Measurements from ENCODE around the gene PAXX.

The PAXX gene

GRCh38 chr9:136951541-136952320 lies 40.5 kb upstream of the PAXX start, which contains the start of gene LCN12:
Gene LCN12 (plus strand): TSS chr9:136952273. CDS start chr9:136952328, 55 bp downstream.
- DNase-seq (ENCODE audit: insufficient read length, low spot score): no peak
- TF ChIP-seq CTCF (IDR thresholded peaks at IDR 0.05; ENCODE audit: insufficient read depth, missing control alignments): no peak
- no peak for FAIRE-seq

GRCh38 chr9:136952321-136952850 lies 39.8 kb upstream of the PAXX start:
- TF ChIP-seq CTCF (IDR thresholded peaks at IDR 0.05; ENCODE audit: insufficient read depth, missing control alignments): no peak
- FAIRE-seq (no peak), DNase-seq (ENCODE audit: insufficient read length, low spot score) (no peak)

- FAIRE-seq (no peak), DNase-seq (ENCODE audit: insufficient read length, low spot score) (no peak)
- TF ChIP-seq CTCF (IDR thresholded peaks at IDR 0.05; ENCODE audit: insufficient read depth, missing control alignments): no peak
These were observed 39.1 kb upstream of the PAXX start for GRCh38 chr9:136952876-136953770.

- no peak for FAIRE-seq
- no peak for TF ChIP-seq CTCF (IDR thresholded peaks at IDR 0.05; ENCODE audit: insufficient read depth, missing control alignments)
- no peak for DNase-seq (ENCODE audit: insufficient read length, low spot score)
These were observed 38.4 kb upstream of the PAXX start for GRCh38 chr9:136953771-136954269.

GRCh38 chr9:136954270-136955083 lies 37.7 kb upstream of the PAXX start:
- no peak for TF ChIP-seq CTCF (IDR thresholded peaks at IDR 0.05; ENCODE audit: insufficient read depth, missing control alignments)
- FAIRE-seq (no peak), DNase-seq (ENCODE audit: insufficient read length, low spot score) (no peak)

- FAIRE-seq: no peak
- TF ChIP-seq CTCF (IDR thresholded peaks at IDR 0.05; ENCODE audit: insufficient read depth, missing control alignments): no peak
- DNase-seq (ENCODE audit: insufficient read length, low spot score): no peak
These were observed 36.9 kb upstream of the PAXX start for GRCh38 chr9:136955202-136955942.
